Vagina (tissue), 2 donors: ENCODE data around the gene CTNNA3. TPM values are rescaled to one million over a fixed set of nuclear protein-coding genes. Genes with fewer than 3 reads are reported as not detected.

Experiments
- DNase-seq, 2 donors: peaks; one replicate each; pipeline ENCODE4 v3.0.0-alpha.2; 2017; ENCODE audit errors: extremely low spot score in 2 of 2
- H3K27ac ChIP-seq: fragments of 200-600 bp; sonication (generic); one replicate; pipeline ENCODE4 v1.5.1; 2019
- H3K27me3 ChIP-seq: fragments of 200-600 bp; sonication (generic); one replicate; pipeline ENCODE4 v1.5.1; 2019
- H3K36me3 ChIP-seq, 2 donors: fragments of 200-600 bp; sonication (generic); one replicate each; pipeline ENCODE4 v1.5.1; 2017 to 2019
- H3K4me1 ChIP-seq: fragments of 200-600 bp; sonication (generic); one replicate; pipeline ENCODE4 v1.5.1; 2019
- H3K4me3 ChIP-seq, 2 donors: fragments of 200-600 bp; sonication (generic); 1 replicate in 1 of 2; 2 replicates in 1 of 2; pipeline ENCODE4 v1.5.1; 2016 to 2019
- H3K9me3 ChIP-seq: fragments of 200-600 bp; sonication (generic); one replicate; pipeline ENCODE4 v1.5.1; 2019
- CTCF ChIP-seq, 3 experiments: fragments of 450-650 bp in 2 of 3; fragments of 200-600 bp in 1 of 3; sonication (generic) in 1 of 3; IDR thresholded peaks; one replicate each; pipeline ENCODE4 v1.5.1; 2017 to 2019; ENCODE audit warnings: antibody characterized with exemption in 3 of 3, mild to moderate bottlenecking in 2 of 3, moderate library complexity in 2 of 3
- POLR2A ChIP-seq, 2 donors: fragments of 450-650 bp; IDR thresholded peaks; one replicate each; pipeline ENCODE4 v1.6.1; 2017; ENCODE audit warnings: antibody characterized with exemption in 2 of 2, mild to moderate bottlenecking in 2 of 2, moderate library complexity in 2 of 2
- POLR2AphosphoS5 ChIP-seq, 2 donors: sonication (generic); formaldehyde crosslinking; IDR thresholded peaks; one replicate each; pipeline ENCODE4 v1.9.0; 2017; ENCODE audit warnings: antibody characterized with exemption in 2 of 2, mild to moderate bottlenecking in 2 of 2, low read depth in 1 of 2; ENCODE audit not compliant: insufficient read depth in 1 of 2
- intact Hi-C: fragments of 100-400 bp; cut with DNase I; formaldehyde crosslinking; loops from one replicate; pipeline ENCODE4 v1.15.1; 2023
- total RNA-seq: library from RNA; depleted of rRNA; stranded (reverse); fragments of >200 nt; gene quantifications from one replicate; pipeline ENCODE4 v1.2.3, GENCODE V29; 2016

Gene CTNNA3
- total RNA-seq, 1 donor from 2014 or later: 0.98 TPM

DNA sequence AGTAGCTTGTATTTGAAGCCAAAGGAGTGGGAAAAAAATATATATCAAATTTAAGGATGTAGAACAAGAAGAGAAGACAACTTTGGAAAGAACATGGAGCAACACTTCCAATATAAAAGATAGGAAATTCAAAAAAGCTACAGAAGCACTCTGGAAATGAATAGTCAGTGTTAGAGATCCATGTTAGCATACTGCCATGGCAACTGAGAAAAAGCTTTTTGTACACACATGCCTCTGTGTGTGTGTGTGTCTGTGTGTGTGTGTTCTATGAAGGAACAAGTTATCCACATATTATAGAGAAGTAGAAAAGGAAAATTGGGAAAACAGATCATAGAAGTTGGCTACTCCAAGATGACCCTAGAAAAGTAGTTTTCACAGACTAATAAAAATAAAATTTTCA, 673.9 kb downstream of the CTNNA3 start:
- intact Hi-C loops: no loop called here

GRCh38 chr10:67017218-67017617, 678.8 kb downstream of the CTNNA3 start:
- Histone ChIP-seq H3K27me3 (no peaks in the 10 kb centered on the region), H3K4me3 (no peak overlapping the region), H3K4me1 (no peaks in the 10 kb centered on the region), H3K9me3 (no peaks in the 10 kb centered on the region), H3K27ac (no peak overlapping the region), H3K36me3 (no peaks in the 10 kb centered on the region)
- intact Hi-C loops: no loop called here
- TF ChIP-seq POLR2AphosphoS5 (IDR thresholded peaks at IDR 0.05; ENCODE audit: insufficient read depth in 1 of 2, low read depth in 1 of 2): no peak
- TF ChIP-seq POLR2A (IDR thresholded peaks at IDR 0.05): no peak
- TF ChIP-seq CTCF (IDR thresholded peaks at IDR 0.05): no peak
- DNase-seq: no peak

More for the DNA sequence above, 673.9 kb downstream of the CTNNA3 start:
- H3K27ac ChIP-seq: no peak overlapping the region
- H3K4me1 ChIP-seq: no peaks in the 10 kb centered on the region
- no peaks in the 10 kb centered on the region for H3K27me3 ChIP-seq
- H3K9me3 ChIP-seq: no peaks in the 10 kb centered on the region
- TF ChIP-seq CTCF (IDR thresholded peaks at IDR 0.05): no peak
- no peak for TF ChIP-seq POLR2AphosphoS5 (IDR thresholded peaks at IDR 0.05; ENCODE audit: insufficient read depth in 1 of 2, low read depth in 1 of 2)
- no peak for TF ChIP-seq POLR2A (IDR thresholded peaks at IDR 0.05)
- no peaks in the 10 kb centered on the region for H3K36me3 ChIP-seq
- DNase-seq: no peak
- H3K4me3 ChIP-seq: no peak overlapping the region

DNA sequence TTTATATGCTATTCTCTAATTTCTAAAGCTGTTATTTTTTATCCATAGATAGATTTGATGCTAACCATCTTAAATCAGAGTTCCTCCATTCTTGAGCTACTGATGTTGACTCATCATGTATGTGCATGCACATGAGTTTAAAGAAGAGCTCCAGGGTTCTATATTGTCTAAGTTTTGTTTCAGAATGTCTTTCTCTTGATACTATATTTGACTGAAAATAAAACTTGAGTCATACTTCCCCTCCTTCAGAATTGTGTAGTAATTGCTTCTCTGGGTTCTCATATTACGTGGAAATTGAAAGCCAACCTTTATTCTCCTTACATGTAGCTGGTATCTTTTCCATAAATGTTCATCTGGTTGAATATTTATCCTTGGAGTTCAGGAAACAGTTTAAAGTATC, 680.8 kb downstream of the CTNNA3 start:
- Histone ChIP-seq H3K4me3 (no peak overlapping the region), H3K27ac (no peak overlapping the region), H3K27me3 (no peaks in the 10 kb centered on the region), H3K36me3 (no peaks in the 10 kb centered on the region), H3K9me3 (no peaks in the 10 kb centered on the region), H3K4me1 (no peaks in the 10 kb centered on the region)
- intact Hi-C loops: no loop called here
- TF ChIP-seq CTCF (IDR thresholded peaks at IDR 0.05) (no peak), POLR2AphosphoS5 (IDR thresholded peaks at IDR 0.05; ENCODE audit: insufficient read depth in 1 of 2, low read depth in 1 of 2) (no peak), POLR2A (IDR thresholded peaks at IDR 0.05) (no peak)
- DNase-seq: no peak

- Histone ChIP-seq H3K36me3 (no peaks in the 10 kb centered on the region), H3K9me3 (no peaks in the 10 kb centered on the region), H3K27ac (no peak overlapping the region), H3K4me3 (no peak overlapping the region), H3K27me3 (no peaks in the 10 kb centered on the region), H3K4me1 (no peaks in the 10 kb centered on the region)
- intact Hi-C loops: no loop called here
- TF ChIP-seq CTCF (IDR thresholded peaks at IDR 0.05): no peak
- TF ChIP-seq POLR2AphosphoS5 (IDR thresholded peaks at IDR 0.05; ENCODE audit: insufficient read depth in 1 of 2, low read depth in 1 of 2): no peak
- no peak for DNase-seq
Observed at GRCh38 chr10:67011981-67012380, 684.0 kb downstream of the CTNNA3 start.

GRCh38 chr10:67011480-67011879, 684.5 kb downstream of the CTNNA3 start:
- Histone ChIP-seq H3K9me3 (no peaks in the 10 kb centered on the region), H3K4me3 (no peak overlapping the region), H3K36me3 (no peaks in the 10 kb centered on the region), H3K27me3 (no peaks in the 10 kb centered on the region), H3K4me1 (no peaks in the 10 kb centered on the region), H3K27ac (no peak overlapping the region)
- no peak for DNase-seq
- intact Hi-C loops: no loop called here
- TF ChIP-seq POLR2AphosphoS5 (IDR thresholded peaks at IDR 0.05; ENCODE audit: insufficient read depth in 1 of 2, low read depth in 1 of 2): no peak
- no peak for TF ChIP-seq POLR2A (IDR thresholded peaks at IDR 0.05)

GRCh38 chr10:67005981-67006380, 690.0 kb downstream of the CTNNA3 start:
- DNase-seq: no peak
- no peaks in the 10 kb centered on the region for H3K4me1 ChIP-seq
- intact Hi-C loops: no loop called here
- no peaks in the 10 kb centered on the region for H3K36me3 ChIP-seq
- no peak for TF ChIP-seq CTCF (IDR thresholded peaks at IDR 0.05)
- TF ChIP-seq POLR2AphosphoS5 (IDR thresholded peaks at IDR 0.05; ENCODE audit: insufficient read depth in 1 of 2, low read depth in 1 of 2): no peak
- TF ChIP-seq POLR2A (IDR thresholded peaks at IDR 0.05): no peak
- no peaks in the 10 kb centered on the region for H3K9me3 ChIP-seq
- no peak overlapping the region for H3K4me3 ChIP-seq
- no peaks in the 10 kb centered on the region for H3K27me3 ChIP-seq
- no peak overlapping the region for H3K27ac ChIP-seq
